ENCODE results near the gene HDC.

HDC gene

GRCh38 chr15:50224606-50225005 lies 40.9 kb downstream of the HDC start:
- TF ChIP-seq CTCF (IDR thresholded peaks at IDR 0.05) = no peak

GRCh38 chr15:50222181-50222580 lies 43.3 kb downstream of the HDC start:
- no peak for TF ChIP-seq CTCF (IDR thresholded peaks at IDR 0.05)

GRCh38 chr15:50219820-50220219 lies 45.7 kb downstream of the HDC start:
- TF ChIP-seq CTCF (IDR thresholded peaks at IDR 0.05) = no peak

GRCh38 chr15:50218691-50219090 lies 46.8 kb downstream of the HDC start:
- no peak for TF ChIP-seq CTCF (IDR thresholded peaks at IDR 0.05)

- no peak for TF ChIP-seq CTCF (IDR thresholded peaks at IDR 0.05)
Observed at GRCh38 chr15:50218291-50218690, 47.2 kb downstream of the HDC start.

GRCh38 chr15:50210462-50211157 lies 54.9 kb downstream of the HDC start:
- no peak for TF ChIP-seq CTCF (IDR thresholded peaks at IDR 0.05)

GRCh38 chr15:50209809-50210208 lies 55.7 kb downstream of the HDC start:
- TF ChIP-seq CTCF (IDR thresholded peaks at IDR 0.05) = no peak

GRCh38 chr15:50206020-50206419 lies 59.5 kb downstream of the HDC start:
- TF ChIP-seq CTCF (IDR thresholded peaks at IDR 0.05) = no peak
